NCI-H2227 treated with DMSO at 0.1 percent for 48 hours (cell line): ENCODE data around the gene MPST.

Experiments used
- DNase-seq: peaks from one replicate; lab custom pipeline; 2025; lab: John Stamatoyannopoulos, UW

Gene MPST

GRCh38 chr22:37046589-37046988 is 27.0 kb downstream of the MPST start:
- no peak for DNase-seq

GRCh38 chr22:37047006-37047405 is 27.5 kb downstream of the MPST start:
- no peak for DNase-seq

GRCh38 chr22:37048133-37048532 is 28.6 kb downstream of the MPST start:
- no peak for DNase-seq

- DNase-seq: no peak
Observed at GRCh38 chr22:37049224-37049623, 29.7 kb downstream of the MPST start.

DNA sequence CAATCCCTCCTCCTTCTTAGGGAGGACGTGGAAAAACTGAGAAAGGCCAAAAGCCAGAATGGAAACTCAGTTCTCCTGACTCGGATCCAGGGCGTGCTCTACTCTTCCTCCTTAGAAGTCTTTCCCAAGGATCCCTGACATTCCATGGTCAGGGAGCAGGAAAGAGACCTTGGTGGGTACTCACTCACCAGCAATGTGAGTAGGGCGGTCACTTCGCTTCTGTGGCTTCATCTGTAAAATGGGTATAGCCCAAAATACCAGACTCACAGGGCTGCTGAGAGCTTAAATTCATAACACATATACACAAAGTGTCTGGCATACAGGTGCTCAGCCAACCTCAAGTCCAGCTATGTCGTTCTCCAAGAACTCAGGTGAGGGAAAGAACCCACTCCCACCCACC is 31.4 kb downstream of the MPST start:
- DNase-seq: no peak

DNA sequence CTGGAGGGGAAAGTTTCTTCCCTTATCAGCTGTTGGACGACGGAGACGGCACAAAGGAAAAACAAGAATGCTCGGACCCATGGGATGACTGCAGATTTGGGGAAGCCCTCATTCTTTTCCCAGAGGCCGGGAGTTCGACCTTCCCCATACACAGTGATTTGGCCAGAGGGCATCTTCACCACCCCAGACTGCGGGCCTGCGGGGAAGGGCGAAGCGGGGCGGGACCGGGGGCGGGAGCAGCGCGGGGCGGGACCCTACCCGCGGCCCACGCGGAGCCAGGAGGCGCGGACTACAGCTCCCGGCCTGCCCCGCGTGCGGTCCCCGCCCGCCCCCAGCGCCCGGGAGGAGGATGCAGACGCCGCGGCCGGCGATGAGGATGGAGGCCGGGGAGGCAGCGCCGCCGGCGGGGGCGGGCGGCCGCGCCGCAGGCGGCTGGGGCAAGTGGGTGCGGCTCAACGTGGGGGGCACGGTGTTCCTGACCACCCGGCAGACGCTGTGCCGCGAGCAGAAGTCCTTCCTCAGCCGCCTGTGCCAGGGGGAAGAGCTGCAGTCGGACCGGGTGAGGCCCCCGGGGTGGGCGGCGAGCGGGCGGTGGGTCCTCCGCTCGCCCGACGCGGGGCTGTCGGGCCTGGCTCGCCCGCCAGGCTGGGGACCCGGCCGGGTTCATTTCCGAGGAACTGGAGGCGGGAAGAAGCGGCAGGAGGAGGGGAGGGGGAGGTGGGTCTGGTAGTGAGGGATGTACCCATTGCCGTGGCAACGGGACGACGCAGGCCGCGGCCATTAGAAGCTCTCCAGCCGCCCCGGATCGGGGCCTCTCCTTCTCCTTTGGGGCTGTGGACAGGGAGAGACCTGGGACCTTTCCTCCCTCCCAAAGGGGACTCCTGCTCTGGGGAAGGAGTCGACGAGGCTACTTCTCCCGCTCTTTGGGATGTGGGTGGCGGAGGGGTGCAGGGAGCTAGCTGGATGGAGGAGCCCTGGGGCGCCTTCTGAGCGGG is 32.1 kb downstream of the MPST start, which contains the start of gene KCTD17:
Gene KCTD17, plus strand, starts transcription at position 352 of the 995 bp plus-strand sequence. Its CDS starts 19 bp downstream, at position 371.
- DNase-seq: no peak

DNA sequence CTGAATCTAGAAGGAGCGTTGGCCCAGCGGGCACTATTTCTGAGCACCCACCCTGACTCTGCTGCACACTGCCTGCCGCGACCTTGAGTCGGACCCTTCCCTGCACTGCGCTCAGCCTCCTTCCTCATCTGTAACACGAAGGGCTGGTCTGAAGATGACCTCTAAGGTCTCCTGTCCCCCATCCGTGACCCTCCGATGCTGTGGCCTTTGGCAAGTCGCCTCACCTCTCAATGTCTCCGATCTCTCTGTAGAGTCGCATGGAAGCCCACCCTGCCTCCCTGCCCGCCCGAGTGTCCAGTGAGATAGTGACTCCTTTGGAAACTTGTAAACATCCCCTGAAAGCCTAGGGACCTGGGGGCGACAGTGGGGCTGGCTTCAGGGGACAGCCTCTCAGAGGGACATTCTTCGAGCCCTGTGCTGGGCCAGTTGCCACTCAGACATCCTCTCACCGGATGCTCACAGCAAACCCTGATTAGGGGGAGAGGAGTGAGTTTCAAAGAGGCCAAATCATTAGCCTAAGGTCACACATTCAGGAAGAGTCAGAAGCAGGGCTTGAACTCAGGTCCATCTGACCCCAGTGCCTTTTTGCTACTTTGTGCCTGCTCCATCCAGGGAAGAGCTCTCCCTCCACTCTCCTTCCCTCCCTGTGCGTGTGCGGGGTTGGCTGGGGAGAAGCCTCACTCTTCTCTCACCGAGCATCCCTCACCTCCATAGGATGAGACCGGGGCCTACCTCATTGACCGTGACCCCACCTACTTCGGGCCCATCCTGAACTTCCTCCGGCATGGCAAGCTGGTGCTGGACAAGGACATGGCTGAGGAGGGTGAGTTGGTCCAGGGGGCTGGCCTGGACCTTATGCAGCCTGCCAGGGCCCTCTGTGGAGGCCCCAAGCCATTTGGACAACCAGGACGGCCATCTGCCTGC is 33.1 kb downstream of the MPST start:
- DNase-seq: no peak

GRCh38 chr22:37053310-37054055 is 33.9 kb downstream of the MPST start:
- DNase-seq: no peak

DNA sequence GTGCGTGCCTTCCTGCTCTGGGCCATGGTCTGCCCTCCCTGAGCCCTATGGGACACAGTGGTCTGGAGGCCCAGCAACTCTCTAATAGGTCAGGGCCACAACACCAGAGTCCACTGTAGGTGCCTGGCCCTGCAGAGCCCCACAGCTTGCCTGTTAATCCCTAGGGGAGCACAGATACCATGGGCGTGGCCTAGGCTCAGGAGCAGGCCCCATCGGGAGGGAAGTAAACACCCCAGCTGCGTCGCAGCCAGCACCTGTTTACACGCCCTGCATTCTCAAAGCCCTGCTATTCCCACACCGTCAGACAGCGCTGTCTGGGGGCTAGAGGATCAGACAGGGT is 34.5 kb downstream of the MPST start:
- no peak for DNase-seq

DNA sequence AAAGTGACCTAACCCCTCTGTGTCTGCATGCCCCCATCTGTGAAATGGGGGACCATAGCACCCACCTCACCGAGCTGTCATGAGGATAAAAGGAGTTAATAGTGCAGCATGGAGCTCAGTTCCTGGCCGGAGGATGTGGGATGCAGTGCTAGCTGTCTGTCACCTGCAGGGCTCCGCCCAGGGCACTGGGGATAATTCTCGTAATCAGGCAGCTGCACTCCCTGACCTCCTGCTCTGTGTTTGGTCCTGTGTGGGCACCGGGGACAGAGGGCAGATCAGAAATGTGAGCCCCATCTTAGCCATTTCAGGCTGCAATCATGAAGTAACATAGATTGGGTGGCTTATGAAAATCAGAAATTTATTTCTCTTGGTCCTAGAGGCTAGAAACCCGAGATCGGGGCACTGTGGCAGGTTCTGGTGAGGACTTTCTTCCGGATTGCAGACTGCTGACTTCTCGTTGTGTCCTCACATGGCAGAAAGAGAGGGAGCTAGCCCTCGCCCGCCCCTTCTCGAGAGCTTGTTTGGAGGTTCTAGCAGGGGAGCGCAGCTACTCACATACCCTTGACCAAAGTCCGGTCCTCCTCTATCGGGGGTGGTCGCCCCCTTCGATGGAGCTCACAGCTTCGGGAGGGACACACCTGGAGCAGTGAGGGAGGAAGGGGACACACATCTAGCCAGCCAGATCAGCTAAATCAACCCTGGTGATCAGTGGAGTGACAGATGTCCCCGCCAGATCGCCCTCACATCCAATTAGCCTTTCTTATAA is 35.2 kb downstream of the MPST start:
- DNase-seq: no peak

GRCh38 chr22:37056246-37056645 is 36.7 kb downstream of the MPST start:
- DNase-seq: no peak

- no peak for DNase-seq
Observed at GRCh38 chr22:37057226-37057625, 37.7 kb downstream of the MPST start.

DNA sequence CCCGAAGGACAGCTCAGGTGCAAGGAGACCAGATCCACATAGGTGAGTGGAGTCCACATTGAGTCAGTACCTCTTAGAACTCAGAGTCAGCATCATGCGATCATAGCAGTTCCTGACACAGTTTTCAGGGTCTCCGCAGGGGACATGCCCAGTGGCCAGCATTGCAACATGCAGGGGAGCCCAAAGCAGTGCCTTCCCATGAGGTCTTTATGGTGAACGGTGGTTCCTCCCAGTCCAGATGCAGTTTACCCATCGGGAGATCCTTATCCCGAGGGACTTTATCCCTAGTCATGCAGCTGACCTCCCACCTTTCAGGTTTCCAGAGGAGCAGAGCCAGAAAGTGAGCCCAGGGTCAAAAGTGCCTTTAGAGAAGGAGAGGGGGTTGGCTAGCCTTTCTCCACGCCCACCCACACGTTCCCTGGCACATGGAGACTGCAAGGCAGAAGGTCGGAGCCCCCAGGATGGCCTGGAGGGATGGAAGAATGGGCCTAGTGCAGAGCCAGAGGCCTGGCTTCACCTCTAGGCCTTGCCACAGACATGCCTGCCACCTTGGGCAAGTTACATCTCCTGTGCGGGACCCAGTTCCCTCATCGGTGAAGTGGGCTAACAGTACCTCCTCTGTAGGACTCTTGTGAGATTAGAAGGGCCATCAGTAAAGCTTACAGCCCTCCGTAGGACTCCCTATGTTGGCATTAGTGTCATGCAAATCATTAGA is 38.4 kb downstream of the MPST start:
- DNase-seq: no peak

GRCh38 chr22:37058917-37059701 is 39.6 kb downstream of the MPST start:
- DNase-seq: no peak

DNA sequence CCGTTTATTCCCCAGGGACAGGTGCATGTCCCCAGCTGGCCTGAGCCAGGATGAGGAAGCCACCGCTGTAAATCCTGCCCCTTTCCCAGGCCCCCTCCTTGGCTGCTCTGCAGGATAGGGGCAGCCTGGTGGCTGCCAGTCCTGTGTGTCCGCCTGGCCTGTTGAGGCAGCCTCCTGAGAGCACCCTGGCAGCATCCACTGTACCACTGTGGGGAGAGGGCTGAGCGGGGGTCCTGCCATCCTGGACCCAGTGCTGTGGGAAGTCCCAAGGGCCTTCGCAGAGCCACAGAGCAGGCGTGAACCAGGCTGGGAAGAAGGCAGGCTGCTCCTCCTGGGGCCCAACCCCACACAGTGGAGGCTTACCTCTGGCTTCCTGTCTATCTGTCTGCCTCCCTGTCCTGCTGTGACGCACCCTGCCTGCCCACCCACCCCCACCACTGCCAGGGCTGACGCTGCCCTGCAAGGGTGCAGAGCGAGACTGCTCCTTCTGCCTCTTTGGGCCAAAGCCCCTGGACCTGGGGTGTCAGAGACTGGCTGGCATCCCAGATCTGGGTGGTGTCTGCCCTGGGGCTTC is 40.4 kb downstream of the MPST start:
- no peak for DNase-seq

DNA sequence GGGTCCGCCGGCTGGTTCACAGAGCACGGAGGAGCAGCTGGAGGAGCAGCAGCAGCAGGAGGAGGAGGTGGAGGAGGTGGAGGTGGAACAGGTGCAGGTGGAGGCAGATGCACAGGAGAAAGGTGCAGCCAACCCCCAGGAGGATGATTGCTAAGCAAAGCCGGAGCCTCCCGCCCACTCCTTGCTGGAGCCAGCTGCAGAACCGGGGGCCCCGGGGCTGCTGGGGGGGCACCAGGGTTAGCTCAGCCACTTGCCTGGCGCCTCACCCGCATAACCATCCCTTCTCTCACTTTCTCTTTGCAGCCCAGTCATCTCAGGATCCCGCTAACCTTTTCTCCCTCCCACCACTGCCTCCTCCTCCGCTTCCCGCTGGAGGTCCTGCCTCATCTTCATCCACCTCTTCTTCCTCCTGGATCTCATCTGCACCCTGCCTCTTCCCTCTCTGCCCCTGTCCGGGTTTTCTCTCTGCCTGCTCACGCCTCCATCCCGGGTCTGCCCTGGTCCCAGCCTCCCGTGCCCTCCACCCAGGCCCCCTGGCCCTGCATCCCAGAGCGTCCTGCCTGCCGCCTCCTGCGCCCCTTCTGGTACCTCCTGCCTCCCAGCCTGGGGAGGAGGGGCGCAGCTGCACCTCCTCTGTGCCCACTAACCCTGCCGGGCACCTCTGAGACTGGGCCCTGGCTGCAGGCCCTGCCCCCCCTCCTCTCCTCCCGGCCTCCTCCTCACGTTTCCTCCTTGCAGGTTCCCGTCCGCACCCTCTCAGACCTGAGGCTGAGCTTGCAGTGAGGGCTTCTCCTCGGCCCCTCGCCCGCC is 41.5 kb downstream of the MPST start:
- DNase-seq: no peak

GRCh38 chr22:37061611-37062375 is 42.3 kb downstream of the MPST start:
- DNase-seq: no peak

GRCh38 chr22:37062376-37062675 is 42.8 kb downstream of the MPST start:
- no peak for DNase-seq
